PFSK-1 (cell line): ENCODE measurements around the gene BMP2K.

Experiments used
- POLR2AphosphoS5 ChIP-seq: IDR thresholded peaks from 2 replicates; pipeline ENCODE4 v1.6.1; 2012; ENCODE audit warnings: low read depth, mild to moderate bottlenecking, control low read depth, low read length, moderate library complexity
- REST ChIP-seq, 2 experiments: IDR thresholded peaks; 2 replicates each; pipeline versions ENCODE4 v1.6.1 to v1.8.0; 2011 to 2012; ENCODE audit warnings: low read depth in 2 of 2, low read length in 2 of 2, control low read depth in 1 of 2, inconsistent platforms in 1 of 2, mild to moderate bottlenecking in 1 of 2, moderate library complexity in 1 of 2; ENCODE audit not compliant: insufficient read depth in 1 of 2
- TAF1 ChIP-seq: IDR thresholded peaks from 2 replicates; pipeline ENCODE4 v1.6.1; 2012; ENCODE audit warnings: low read length, control low read depth, borderline replicate concordance; ENCODE audit not compliant: insufficient read depth

DNA sequence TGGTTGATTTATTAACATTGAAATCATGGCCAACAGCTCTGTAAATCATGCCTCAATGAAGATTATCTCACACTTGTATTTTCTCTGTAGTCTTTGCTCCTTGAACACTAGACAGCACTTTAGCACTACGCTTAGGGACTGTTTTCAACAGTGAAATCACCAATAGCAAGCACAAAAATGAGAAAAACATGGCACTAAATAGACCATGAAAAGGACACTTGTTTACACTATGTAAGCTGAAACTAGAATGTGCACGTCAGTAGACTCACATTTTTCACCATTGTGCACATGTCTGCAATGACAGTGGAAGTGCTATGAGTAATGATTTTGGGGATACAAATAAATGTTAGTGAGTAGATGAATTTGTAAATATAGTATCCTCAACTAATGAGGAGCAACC, 3.1 kb downstream of the BMP2K start:
- TF ChIP-seq POLR2AphosphoS5 (no peak), REST (IDR thresholded peaks at IDR 0.05; ENCODE audit: insufficient read depth in 1 of 2, low read depth in 2 of 2, low read length in 2 of 2) (no peak), TAF1 (no peak)
